Tibial nerve (tissue), 4 donors: ENCODE data around the gene NPIPA7.
"Not testable (repeated sequence)": the region's sequence is repeated elsewhere in the genome, so short reads cannot be mapped to it uniquely, and the experiment has no call there.

Experiments
- CTCF ChIP-seq, 5 experiments: fragments of 200-600 bp in 3 of 5; fragments of 450-650 bp in 2 of 5; sonication (generic) in 3 of 5; IDR thresholded peaks; one replicate each; pipeline ENCODE4 v1.5.1; 2016 to 2019; ENCODE audit warnings: antibody characterized with exemption in 5 of 5, mild to moderate bottlenecking in 3 of 5, moderate library complexity in 2 of 5
- EP300 ChIP-seq, 2 donors: sonication (generic); formaldehyde crosslinking; IDR thresholded peaks; one replicate each; pipeline ENCODE4 v1.6.1; 2017; ENCODE audit warnings: antibody characterized with exemption in 2 of 2, mild to moderate bottlenecking in 1 of 2
- POLR2A ChIP-seq, 2 donors: fragments of 450-650 bp; IDR thresholded peaks; one replicate each; pipeline ENCODE4 v1.6.1; 2017; ENCODE audit warnings: antibody characterized with exemption in 2 of 2, mild to moderate bottlenecking in 2 of 2, moderate library complexity in 2 of 2

DNA sequence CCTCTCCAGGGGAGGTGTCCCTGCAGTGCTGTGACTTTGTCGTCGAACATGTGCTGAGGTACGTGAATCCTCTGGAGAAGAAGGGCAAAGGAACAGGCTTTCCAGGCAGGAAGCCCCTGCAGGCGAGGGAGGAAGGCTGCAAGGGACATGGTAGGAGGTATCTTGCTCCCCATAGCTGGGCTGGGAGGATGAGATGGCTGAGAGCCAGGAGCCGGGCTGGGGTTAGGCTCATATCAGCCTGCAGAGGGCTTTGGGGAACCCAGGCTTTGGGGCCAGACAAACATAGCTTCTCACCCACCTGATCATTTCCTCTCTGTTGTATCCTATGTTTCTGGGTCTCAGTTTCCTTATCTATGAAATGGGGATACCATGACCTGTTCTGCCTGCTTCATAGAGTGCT is 26.5 kb downstream of the NPIPA7 start:
- not testable (repeated sequence) for TF ChIP-seq POLR2A, CTCF, EP300 (IDR thresholded peaks at IDR 0.05)
